Fibroblast of skin of right biceps (primary cell): Measurements from ENCODE around the gene ARHGAP32.
"Not testable (repeated sequence)": the region's sequence is repeated elsewhere in the genome, so short reads cannot be mapped to it uniquely, and the experiment has no call there.

ENCODE experiments used
- DNase-seq: peaks from one replicate; pipeline ENCODE4 v3.0.0-alpha.2; 2013

The ARHGAP32 gene

GRCh38 chr11:129018126-129018525, 174.0 kb downstream of the ARHGAP32 start:
- no peak for DNase-seq

GRCh38 chr11:129013737-129014475, 178.2 kb downstream of the ARHGAP32 start:
- no peak for DNase-seq

GRCh38 chr11:129012880-129013279, 179.2 kb downstream of the ARHGAP32 start:
- DNase-seq: no peak

- DNase-seq: no peak
Observed at GRCh38 chr11:129006161-129006560, 186.0 kb downstream of the ARHGAP32 start.

GRCh38 chr11:128999165-128999564, 193.0 kb downstream of the ARHGAP32 start:
- DNase-seq: not testable (repeated sequence)

GRCh38 chr11:128988242-128988970, 203.7 kb downstream of the ARHGAP32 start:
- no peak for DNase-seq

- no peak for DNase-seq
Observed at GRCh38 chr11:128985880-128986279, 206.2 kb downstream of the ARHGAP32 start.

- no peak for DNase-seq
Observed at GRCh38 chr11:128983023-128983422, 209.1 kb downstream of the ARHGAP32 start.

GRCh38 chr11:128981254-128981653, 210.9 kb downstream of the ARHGAP32 start:
- no peak for DNase-seq

- no peak for DNase-seq
Observed at GRCh38 chr11:128970598-128971190, 221.4 kb downstream of the ARHGAP32 start.

GRCh38 chr11:128968916-128969315, 223.2 kb downstream of the ARHGAP32 start:
- DNase-seq: no peak

GRCh38 chr11:128967578-128967977, 224.5 kb downstream of the ARHGAP32 start:
- no peak for DNase-seq

- no peak for DNase-seq
Observed at GRCh38 chr11:128965485-128965884, 226.6 kb downstream of the ARHGAP32 start.

GRCh38 chr11:128964463-128964930, 227.6 kb downstream of the ARHGAP32 start:
- DNase-seq: no peak

GRCh38 chr11:128963744-128964325, 228.3 kb downstream of the ARHGAP32 start:
- DNase-seq: peak; percentile 44

GRCh38 chr11:128962896-128963295, 229.2 kb downstream of the ARHGAP32 start:
- no peak for DNase-seq

- DNase-seq: no peak
Observed at GRCh38 chr11:128961645-128962044, 230.5 kb downstream of the ARHGAP32 start.

- no peak for DNase-seq
Observed at GRCh38 chr11:128957202-128957482, 235.0 kb downstream of the ARHGAP32 start.

- DNase-seq: peak; percentile 75
Observed at GRCh38 chr11:128956401-128957201, 235.5 kb downstream of the ARHGAP32 start.

- no peak for DNase-seq
Observed at GRCh38 chr11:128955636-128956035, 236.5 kb downstream of the ARHGAP32 start.

- no peak for DNase-seq
Observed at GRCh38 chr11:128953151-128953550, 239.0 kb downstream of the ARHGAP32 start.

- no peak for DNase-seq
Observed at GRCh38 chr11:128949791-128950454, 242.2 kb downstream of the ARHGAP32 start.
